Nephron (organoid): ENCODE data around the gene TFAP2E.

ENCODE experiments used
- H3K27ac Mint-ChIP-seq, 3 experiments: 2 replicates each; pipeline ENCODE4 v1.8.0; 2020; ENCODE audit warnings: mixed read lengths in 3 of 3, mild to moderate bottlenecking in 2 of 3, moderate library complexity in 1 of 3
- H3K27me3 Mint-ChIP-seq: 2 replicates; pipeline ENCODE4 v1.8.0; 2021; ENCODE audit warnings: low read depth, mild to moderate bottlenecking, moderate library complexity, mixed read lengths
- H3K36me3 Mint-ChIP-seq: 2 replicates; pipeline ENCODE4 v1.8.0; 2020; ENCODE audit warnings: low read depth, mixed read lengths
- H3K4me1 Mint-ChIP-seq: 2 replicates; pipeline ENCODE4 v1.8.0; 2020; ENCODE audit warnings: mixed read lengths
- H3K4me3 Mint-ChIP-seq, 3 experiments: 2 replicates each; pipeline ENCODE4 v1.8.0; 2020; ENCODE audit warnings: mild to moderate bottlenecking in 3 of 3, mixed read lengths in 3 of 3, moderate library complexity in 2 of 3
- H3K9me3 Mint-ChIP-seq: 2 replicates; pipeline ENCODE4 v1.8.0; 2020; ENCODE audit warnings: mixed read lengths
- CTCF ChIP-seq, 3 experiments: fragments of 200-600 bp; sonication (generic); IDR thresholded peaks; one replicate each; pipeline ENCODE4 v1.5.0; 2021; ENCODE audit warnings: antibody characterized with exemption in 3 of 3; ENCODE audit not compliant: unreplicated experiment in 3 of 3

TFAP2E gene

GRCh38 chr1:35565742-35566133, 7.4 kb upstream of the TFAP2E start:
- TF ChIP-seq CTCF (IDR thresholded peaks at IDR 0.05; ENCODE audit: unreplicated experiment in 3 of 3) = no peak
- Mint-ChIP-seq H3K27me3 (peaks cover 25% of the 10 kb centered on the region), H3K4me3 (no peak overlapping the region), H3K27ac (no peak overlapping the region), H3K36me3 (peaks cover 17% of the 10 kb centered on the region), H3K4me1 (peaks cover 28% of the 10 kb centered on the region), H3K9me3 (no peaks in the 10 kb centered on the region)

GRCh38 chr1:35567947-35568558, 5.1 kb upstream of the TFAP2E start:
- Mint-ChIP-seq H3K9me3 (no peaks in the 10 kb centered on the region), H3K36me3 (peaks cover 10% of the 10 kb centered on the region), H3K27me3 (peaks cover 48% of the 10 kb centered on the region), H3K4me3 (no peak overlapping the region), H3K4me1 (peaks cover 27% of the 10 kb centered on the region), H3K27ac (no peak overlapping the region)
- TF ChIP-seq CTCF (IDR thresholded peaks at IDR 0.05; ENCODE audit: unreplicated experiment in 3 of 3) = no peak

- Mint-ChIP-seq H3K4me3 (no peak overlapping the region), H3K9me3 (no peaks in the 10 kb centered on the region), H3K27ac (no peak overlapping the region), H3K27me3 (peaks cover 55% of the 10 kb centered on the region), H3K4me1 (peaks cover 27% of the 10 kb centered on the region), H3K36me3 (peaks cover 10% of the 10 kb centered on the region)
- peak; percentile 82 to 89 (median 89) for TF ChIP-seq CTCF (IDR thresholded peaks at IDR 0.05; ENCODE audit: unreplicated experiment in 3 of 3)
Observed at GRCh38 chr1:35568975-35569395, 4.1 kb upstream of the TFAP2E start.

- no peaks in the 10 kb centered on the region for H3K9me3 Mint-ChIP-seq
- peaks cover under 1% of the 10 kb centered on the region for H3K36me3 Mint-ChIP-seq
- H3K4me3 Mint-ChIP-seq = no peak overlapping the region
- peaks cover 27% of the 10 kb centered on the region for H3K4me1 Mint-ChIP-seq
- TF ChIP-seq CTCF (IDR thresholded peaks at IDR 0.05; ENCODE audit: unreplicated experiment in 3 of 3) = no peak
- H3K27ac Mint-ChIP-seq = no peak overlapping the region
- peaks cover 63% of the 10 kb centered on the region for H3K27me3 Mint-ChIP-seq
Observed at GRCh38 chr1:35569936-35570335, 3.2 kb upstream of the TFAP2E start.

- Mint-ChIP-seq H3K4me3 (peak overlapping the region in 1 of 3 experiments; percentile 41), H3K4me1 (peaks cover 33% of the 10 kb centered on the region), H3K27me3 (peaks cover 70% of the 10 kb centered on the region), H3K27ac (no peak overlapping the region), H3K9me3 (no peaks in the 10 kb centered on the region), H3K36me3 (no peaks in the 10 kb centered on the region)
- TF ChIP-seq CTCF (IDR thresholded peaks at IDR 0.05; ENCODE audit: unreplicated experiment in 3 of 3) = no peak
Observed at GRCh38 chr1:35570589-35571137, 2.5 kb upstream of the TFAP2E start.

- Mint-ChIP-seq H3K36me3 (no peaks in the 10 kb centered on the region), H3K9me3 (no peaks in the 10 kb centered on the region), H3K4me1 (peaks cover 35% of the 10 kb centered on the region), H3K4me3 (peak overlapping the region in 1 of 3 experiments; percentile 41), H3K27me3 (peaks cover 76% of the 10 kb centered on the region), H3K27ac (no peak overlapping the region)
- TF ChIP-seq CTCF (IDR thresholded peaks at IDR 0.05; ENCODE audit: unreplicated experiment in 3 of 3) = no peak
Observed at GRCh38 chr1:35571263-35571662, 1.9 kb upstream of the TFAP2E start.
